CD8-positive, alpha-beta memory T cell (primary cell): ENCODE measurements around the gene CD300C. TPM values are rescaled to one million over a fixed set of nuclear protein-coding genes. Genes with fewer than 3 reads are reported as not detected.
"Not testable (repeated sequence)": the region's sequence is repeated elsewhere in the genome, so short reads cannot be mapped to it uniquely, and the experiment has no call there.

Source experiments
- CTCF ChIA-PET: fragments of 350-600 bp; sonication (Branson Sonifier 250); formaldehyde crosslinking; loops from one replicate; lab custom pipeline; 2021; ENCODE audit warnings: antibody characterized with exemption; lab: Charles Lee
- POLR2A ChIA-PET: fragments of 350-600 bp; sonication (Branson Sonifier 250); formaldehyde crosslinking; loops from one replicate; lab custom pipeline; 2021; ENCODE audit warnings: antibody characterized with exemption; lab: Charles Lee
- DNase-seq, 5 donors: peaks; one replicate each; pipeline versions ENCODE4 v3.0.0 to v3.0.0-alpha.2; 2020 to 2022; ENCODE audit warnings: mixed read lengths in 1 of 5
- H3K27ac ChIP-seq: one replicate; pipeline ENCODE4 v1.7.0; 2013; ENCODE audit warnings: low read depth, mild to moderate bottlenecking, low read length, moderate library complexity
- H3K27me3 ChIP-seq: 2 replicates; pipeline ENCODE4 v1.7.0; 2013; ENCODE audit warnings: low read length, mild to moderate bottlenecking; ENCODE audit not compliant: insufficient read depth, poor library complexity, severe bottlenecking
- H3K36me3 ChIP-seq: 2 replicates; pipeline ENCODE4 v1.7.0; 2013; ENCODE audit warnings: mild to moderate bottlenecking, low read length, moderate library complexity; ENCODE audit not compliant: insufficient read depth
- H3K4me1 ChIP-seq: 2 replicates; pipeline ENCODE4 v1.7.0; 2013; ENCODE audit warnings: mild to moderate bottlenecking, low read length, moderate library complexity; ENCODE audit not compliant: insufficient read depth
- H3K4me3 ChIP-seq: 2 replicates; pipeline ENCODE4 v1.7.0; 2013; ENCODE audit warnings: mild to moderate bottlenecking, low read length
- H3K9me3 ChIP-seq: 2 replicates; pipeline ENCODE4 v1.7.0; 2013; ENCODE audit warnings: mild to moderate bottlenecking, low read length
- H3K27ac Mint-ChIP-seq, 8 donors: one replicate each; pipeline ENCODE4 v1.8.0; 2020 to 2021; ENCODE audit warnings: mixed read lengths in 8 of 8, mild to moderate bottlenecking in 6 of 8, inconsistent platforms in 3 of 8, moderate library complexity in 3 of 8
- H3K27me3 Mint-ChIP-seq, 2 donors: one replicate each; pipeline ENCODE4 v1.8.0; 2020 to 2021; ENCODE audit warnings: mixed read lengths in 2 of 2, mild to moderate bottlenecking in 1 of 2, moderate library complexity in 1 of 2
- H3K36me3 Mint-ChIP-seq, 3 donors: one replicate each; pipeline ENCODE4 v1.8.0; 2020 to 2021; ENCODE audit warnings: mixed read lengths in 3 of 3, inconsistent platforms in 1 of 3, mild to moderate bottlenecking in 1 of 3
- H3K4me1 Mint-ChIP-seq, 3 donors: one replicate each; pipeline ENCODE4 v1.8.0; 2020 to 2021; ENCODE audit warnings: mixed read lengths in 3 of 3, inconsistent platforms in 1 of 3, mild to moderate bottlenecking in 1 of 3
- H3K4me3 Mint-ChIP-seq, 7 donors: one replicate each; pipeline ENCODE4 v1.8.0; 2020 to 2021; ENCODE audit warnings: mixed read lengths in 7 of 7, mild to moderate bottlenecking in 6 of 7, moderate library complexity in 4 of 7, inconsistent platforms in 2 of 7
- H3K9me3 Mint-ChIP-seq, 5 donors: one replicate each; pipeline ENCODE4 v1.8.0; 2020 to 2022; ENCODE audit warnings: mixed read lengths in 5 of 5, mild to moderate bottlenecking in 3 of 5, moderate library complexity in 2 of 5, inconsistent platforms in 1 of 5
- polyA plus RNA-seq: library from polyadenylated mRNA; unstranded; fragments of 300-500 nt; fragmentation: Illumina TruSeq; gene quantifications from one replicate; pipeline ENCODE4 v1.2.3, GENCODE V29; 2021
- total RNA-seq, 2 experiments: library from RNA; stranded (reverse); gene quantifications; one replicate each; pipeline ENCODE4 v1.2.3, GENCODE V29; 2021

The CD300C gene
- total and polyA plus RNA-seq, 3 experiments from 2014 or later, result 0.20 TPM; not detected in 2

DNA sequence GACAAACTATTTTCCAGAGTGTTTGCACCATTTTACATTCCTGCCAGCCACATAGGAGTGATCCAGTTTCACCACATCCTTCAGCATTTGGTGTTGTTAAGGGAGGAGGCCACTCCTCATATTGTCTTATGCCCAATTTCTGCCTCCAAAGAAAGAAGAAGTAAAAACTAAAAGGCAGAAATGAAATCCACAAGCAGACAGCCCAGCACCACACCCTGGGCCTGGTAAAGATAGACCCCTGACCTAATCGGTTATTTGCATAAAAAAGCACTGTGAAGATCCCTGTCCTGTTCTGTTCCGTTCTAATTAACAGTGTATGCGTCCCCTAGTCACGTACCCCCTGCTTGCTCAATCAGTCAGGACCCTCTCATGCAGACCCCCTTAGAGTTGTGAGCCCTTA lies 12.5 kb upstream of the CD300C start:
- H3K4me1 Mint-ChIP-seq, H3K36me3 Mint-ChIP-seq, H3K9me3 Mint-ChIP-seq, CTCF ChIA-PET, DNase-seq, H3K9me3 ChIP-seq, H3K36me3 ChIP-seq, POLR2A ChIA-PET, H3K4me1 ChIP-seq, H3K4me3 ChIP-seq, H3K27me3 ChIP-seq, H3K4me3 Mint-ChIP-seq, H3K27ac ChIP-seq: not testable (repeated sequence)
- H3K27ac Mint-ChIP-seq, result peak overlapping the region in 1 of 8 donors; percentile 51
- peaks cover 6 to 15% of the 10 kb centered on the region in 2 donors for H3K27me3 Mint-ChIP-seq

DNA sequence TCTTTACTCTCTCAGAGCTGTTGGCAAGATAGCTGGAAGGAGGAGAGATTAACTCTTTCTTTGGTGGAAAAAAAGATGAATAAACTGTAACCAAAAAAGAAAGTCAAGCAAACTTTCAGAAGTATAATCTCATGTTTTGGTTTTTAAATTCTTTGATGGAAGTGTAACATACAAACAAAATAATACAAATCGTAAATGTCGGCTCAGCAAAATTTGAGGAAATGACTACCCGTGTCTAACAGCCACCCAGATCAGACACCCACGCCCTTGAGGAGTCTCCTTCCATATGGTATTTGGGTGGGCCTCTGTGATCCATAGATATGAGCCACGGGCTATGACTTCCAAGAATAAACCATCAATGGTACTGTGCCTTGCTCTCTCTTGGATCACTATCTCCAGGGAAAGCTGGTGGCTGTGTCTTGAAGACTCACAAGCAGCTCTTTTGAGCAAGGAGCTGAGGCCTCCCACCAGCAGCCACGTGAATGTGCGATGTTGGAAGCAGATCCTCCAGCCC lies 9.6 kb upstream of the CD300C start:
- Mint-ChIP-seq H3K27ac (no peak overlapping the region), H3K36me3 (no peaks in the 10 kb centered on the region), H3K4me1 (peaks cover 5 to 8% (median 6%) of the 10 kb centered on the region in 3 donors), H3K27me3 (peaks cover 0 to 14% of the 10 kb centered on the region in 2 donors), H3K9me3 (no peaks in the 10 kb centered on the region), H3K4me3 (no peak overlapping the region)
- Histone ChIP-seq H3K36me3 (no peaks in the 10 kb centered on the region), H3K27ac (no peak overlapping the region), H3K27me3 (no peaks in the 10 kb centered on the region), H3K9me3 (no peaks in the 10 kb centered on the region), H3K4me1 (peaks cover 5% of the 10 kb centered on the region), H3K4me3 (no peak overlapping the region)
- DNase-seq, result no peak
- POLR2A ChIA-PET, result no interaction called here
- CTCF ChIA-PET, result no interaction called here

DNA sequence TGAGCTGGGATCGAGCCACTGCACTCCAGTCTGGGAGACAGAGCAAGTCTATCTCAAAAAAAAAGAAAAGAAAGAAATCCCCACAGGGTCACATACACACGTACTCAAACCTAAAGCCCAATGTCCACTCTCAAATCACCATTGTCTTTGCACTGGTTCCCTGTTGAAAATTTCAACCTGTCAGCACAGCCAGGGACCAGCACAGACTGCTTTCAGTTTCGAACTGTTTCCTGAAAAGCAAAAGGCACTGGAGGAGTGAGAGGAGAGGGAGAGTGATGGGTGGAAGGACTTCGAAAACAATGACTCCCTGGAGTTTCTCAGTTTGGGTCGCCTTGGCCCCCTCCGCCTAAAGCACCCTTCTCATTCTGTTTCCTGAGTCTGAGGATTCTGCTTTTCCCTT lies 9.0 kb upstream of the CD300C start:
- Mint-ChIP-seq H3K27me3 (peaks cover 0 to 19% of the 10 kb centered on the region in 2 donors), H3K36me3 (no peaks in the 10 kb centered on the region), H3K27ac (no peak overlapping the region), H3K4me3 (no peak overlapping the region), H3K9me3 (no peaks in the 10 kb centered on the region), H3K4me1 (peaks cover 5 to 8% (median 6%) of the 10 kb centered on the region in 3 donors)
- Histone ChIP-seq H3K36me3 (no peaks in the 10 kb centered on the region), H3K27me3 (no peaks in the 10 kb centered on the region), H3K4me3 (no peak overlapping the region), H3K9me3 (no peaks in the 10 kb centered on the region), H3K27ac (no peak overlapping the region), H3K4me1 (peaks cover 5% of the 10 kb centered on the region)
- POLR2A ChIA-PET, result no interaction called here
- no peak for DNase-seq
- CTCF ChIA-PET, result no interaction called here

DNA sequence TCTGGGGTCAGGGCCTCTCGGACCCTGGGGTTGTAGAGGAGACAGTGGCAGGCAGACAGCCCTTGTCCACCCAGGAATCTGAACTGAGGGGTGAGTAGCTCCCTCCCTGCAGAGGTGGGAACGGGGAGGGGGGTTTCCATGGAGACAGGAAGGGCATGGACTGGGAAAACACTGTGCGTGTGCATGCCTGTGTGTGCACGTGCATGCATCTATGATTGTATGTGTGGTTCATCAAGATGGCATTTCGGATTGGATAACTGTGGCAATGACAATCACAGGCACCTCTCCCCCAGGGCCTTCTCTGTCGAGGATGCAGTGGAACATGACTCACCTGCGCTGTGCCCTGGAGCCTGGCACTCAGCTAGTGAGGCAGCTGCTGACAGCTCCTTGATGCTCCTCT lies 6.1 kb upstream of the CD300C start:
- no peak overlapping the region for H3K27ac Mint-ChIP-seq
- no peaks in the 10 kb centered on the region for H3K9me3 Mint-ChIP-seq
- H3K27me3 ChIP-seq, result no peaks in the 10 kb centered on the region
- H3K4me3 Mint-ChIP-seq, result no peak overlapping the region
- no peaks in the 10 kb centered on the region for H3K36me3 Mint-ChIP-seq
- peaks cover 0 to 4% (median 0%) of the 10 kb centered on the region in 3 donors for H3K4me1 Mint-ChIP-seq
- ChIA-PET POLR2A (no interaction called here), CTCF (interaction anchor here (1.1 kb wide), 1 partner anchor 14 kb away, joined by 3 read pairs; no protein-coding TSS in a partner anchor)
- no peak overlapping the region for H3K27ac ChIP-seq
- H3K36me3 ChIP-seq, result no peaks in the 10 kb centered on the region
- H3K9me3 ChIP-seq, result no peaks in the 10 kb centered on the region
- no peak for DNase-seq
- H3K27me3 Mint-ChIP-seq, result peaks cover 1 to 30% of the 10 kb centered on the region in 2 donors
- H3K4me1 ChIP-seq, result no peaks in the 10 kb centered on the region
- H3K4me3 ChIP-seq, result no peak overlapping the region

DNA sequence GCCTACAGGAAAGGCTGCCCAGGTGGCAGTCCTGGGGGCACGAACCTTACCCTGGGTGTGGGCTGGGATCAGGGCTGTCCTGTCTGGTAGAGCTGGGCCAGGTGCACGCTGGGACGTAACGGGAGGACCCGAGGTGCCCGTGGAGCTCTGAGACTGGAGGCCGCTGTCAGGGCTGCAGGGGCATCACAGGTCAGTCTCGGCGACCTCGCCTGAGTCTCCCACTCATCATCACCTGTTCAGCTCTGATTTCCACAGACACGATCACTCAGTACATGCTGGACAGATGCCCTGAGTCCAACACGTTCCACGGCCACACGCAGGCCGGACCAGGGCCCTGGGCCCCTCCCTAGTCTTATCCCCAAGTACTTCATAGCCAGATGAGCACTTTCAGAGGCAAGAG lies 4.7 kb upstream of the CD300C start:
- DNase-seq, result no peak
- Histone ChIP-seq H3K4me1 (no peaks in the 10 kb centered on the region), H3K36me3 (no peaks in the 10 kb centered on the region), H3K27ac (no peak overlapping the region), H3K9me3 (no peaks in the 10 kb centered on the region), H3K27me3 (no peaks in the 10 kb centered on the region), H3K4me3 (no peak overlapping the region)
- ChIA-PET POLR2A (no interaction called here), CTCF (no interaction called here)
- H3K4me3 Mint-ChIP-seq, result no peak overlapping the region
- H3K27me3 Mint-ChIP-seq, result peaks cover 3 to 30% of the 10 kb centered on the region in 2 donors
- H3K4me1 Mint-ChIP-seq, result peaks cover 0 to 4% (median 0%) of the 10 kb centered on the region in 3 donors
- no peaks in the 10 kb centered on the region for H3K9me3 Mint-ChIP-seq
- H3K27ac Mint-ChIP-seq, result peak overlapping the region in 1 of 8 donors; percentile 28
- no peaks in the 10 kb centered on the region for H3K36me3 Mint-ChIP-seq

DNA sequence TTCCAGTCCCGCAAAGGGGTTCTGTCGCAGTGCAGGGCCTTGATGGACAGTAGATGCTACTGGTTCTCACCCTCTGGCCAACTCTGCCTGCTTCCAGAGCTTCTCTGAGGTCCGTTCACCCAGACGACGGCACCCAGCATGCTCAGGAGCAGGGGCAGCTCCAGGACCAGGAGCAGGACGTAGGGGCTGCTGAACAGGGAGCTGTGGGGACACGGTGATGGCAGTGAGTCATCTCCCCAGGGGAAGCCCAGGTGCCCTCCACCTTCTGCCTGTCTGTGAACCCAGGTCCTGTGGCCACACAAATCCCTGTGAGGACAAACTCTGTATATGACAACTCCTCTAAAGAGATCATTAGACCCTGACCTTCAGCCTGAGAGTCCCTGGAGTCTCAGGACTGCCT lies 3.4 kb upstream of the CD300C start:
- H3K9me3 Mint-ChIP-seq, result no peaks in the 10 kb centered on the region

DNA sequence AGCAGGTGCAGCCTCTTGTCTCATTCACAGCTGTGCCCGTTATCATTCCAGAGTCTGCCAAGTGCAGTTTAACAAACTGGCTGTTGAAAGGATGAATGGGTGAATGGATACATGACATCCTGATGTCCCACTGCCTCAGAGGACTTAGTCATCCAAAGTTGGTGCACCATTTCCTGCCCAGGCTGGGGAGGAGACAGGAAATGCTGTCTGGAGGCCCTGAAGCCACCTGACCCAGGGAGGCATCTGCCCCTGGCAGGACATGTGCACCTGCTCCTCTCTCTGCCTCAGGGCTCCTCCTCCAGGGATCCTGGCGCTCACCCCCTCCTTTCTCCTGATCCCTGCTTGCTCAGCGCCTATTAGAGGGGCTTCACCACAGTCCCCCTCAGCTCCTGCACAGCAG lies 1.8 kb upstream of the CD300C start:
- Mint-ChIP-seq H3K36me3 (no peaks in the 10 kb centered on the region), H3K9me3 (no peaks in the 10 kb centered on the region), H3K4me3 (peak overlapping the region in 1 of 7 donors; percentile 34), H3K4me1 (peaks cover 0 to 4% (median 0%) of the 10 kb centered on the region in 3 donors), H3K27me3 (peaks cover 3 to 26% of the 10 kb centered on the region in 2 donors), H3K27ac (peak overlapping the region in 1 of 8 donors; percentile 29)
- H3K27ac ChIP-seq, result no peak overlapping the region
- no peaks in the 10 kb centered on the region for H3K36me3 ChIP-seq
- H3K9me3 ChIP-seq, result no peaks in the 10 kb centered on the region
- ChIA-PET POLR2A (no interaction called here), CTCF (no interaction called here)
- no peak for DNase-seq
- H3K4me1 ChIP-seq, result no peaks in the 10 kb centered on the region
- H3K27me3 ChIP-seq, result no peaks in the 10 kb centered on the region
- H3K4me3 ChIP-seq, result no peak overlapping the region

More for the DNA sequence above, 3.4 kb upstream of the CD300C start:
- H3K4me1 ChIP-seq, result no peaks in the 10 kb centered on the region
- peaks cover 0 to 4% (median 0%) of the 10 kb centered on the region in 3 donors for H3K4me1 Mint-ChIP-seq
- H3K27me3 Mint-ChIP-seq, result peaks cover 3 to 30% of the 10 kb centered on the region in 2 donors
- no peak overlapping the region for H3K4me3 ChIP-seq
- H3K27ac ChIP-seq, result no peak overlapping the region
- H3K36me3 Mint-ChIP-seq, result no peaks in the 10 kb centered on the region
- ChIA-PET POLR2A (no interaction called here), CTCF (no interaction called here)
- H3K4me3 Mint-ChIP-seq, result no peak overlapping the region
- H3K9me3 ChIP-seq, result no peaks in the 10 kb centered on the region
- H3K27ac Mint-ChIP-seq, result no peak overlapping the region
- no peaks in the 10 kb centered on the region for H3K27me3 ChIP-seq
- no peak for DNase-seq
- H3K36me3 ChIP-seq, result no peaks in the 10 kb centered on the region

DNA sequence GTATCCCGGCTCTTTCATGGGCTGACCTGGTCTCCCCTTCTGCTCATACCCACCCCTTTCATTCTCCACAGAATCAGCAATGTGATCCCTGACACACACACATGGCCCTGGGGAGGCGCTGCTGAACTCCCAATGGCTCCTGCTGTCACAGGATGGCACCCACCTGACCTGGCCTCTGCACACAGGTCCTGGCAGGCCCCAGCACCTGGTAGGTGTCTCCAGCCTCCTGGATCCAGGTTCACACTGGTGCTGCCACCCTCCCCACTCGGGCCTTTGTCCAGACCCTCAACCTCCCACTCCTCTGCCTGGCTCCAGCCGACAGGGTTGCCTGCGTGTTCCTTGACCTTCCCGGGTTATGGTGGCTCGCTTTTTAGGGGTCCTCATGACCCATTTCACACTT lies 1.3 kb upstream of the CD300C start:
- no peaks in the 10 kb centered on the region for H3K36me3 ChIP-seq
- no peak overlapping the region for H3K27ac Mint-ChIP-seq
- no peaks in the 10 kb centered on the region for H3K9me3 ChIP-seq
- POLR2A ChIA-PET, result no interaction called here
- H3K4me1 Mint-ChIP-seq, result peaks cover 0 to 4% (median 0%) of the 10 kb centered on the region in 3 donors
- no peaks in the 10 kb centered on the region for H3K27me3 ChIP-seq
- no peak overlapping the region for H3K27ac ChIP-seq
- peaks cover 3 to 26% of the 10 kb centered on the region in 2 donors for H3K27me3 Mint-ChIP-seq
- CTCF ChIA-PET, result no interaction called here
- H3K4me3 ChIP-seq, result no peak overlapping the region
- no peak overlapping the region for H3K4me3 Mint-ChIP-seq
- no peaks in the 10 kb centered on the region for H3K4me1 ChIP-seq
- H3K9me3 Mint-ChIP-seq, result no peaks in the 10 kb centered on the region
- no peaks in the 10 kb centered on the region for H3K36me3 Mint-ChIP-seq
- no peak for DNase-seq
